Endometrial microvascular endothelial cells (primary cell): ENCODE results near the gene TARS1. TPM values are rescaled to one million over a fixed set of nuclear protein-coding genes. Genes with fewer than 3 reads are reported as not detected.

Experiments used
- in situ Hi-C: cut with HindIII; loops from 2 replicates; pipeline ENCODE4 v1.10.0; 2017; ENCODE audit warnings: low sequenced_read_pairs, low pct_unique_long_range_greater_than_20kb; ENCODE audit errors: inconsistent ontology term
- total RNA-seq: library from RNA; depleted of rRNA; stranded (reverse); fragments of >200 nt; gene quantifications from one replicate; pipeline ENCODE4 v1.2.3, GENCODE V29; 2015; ENCODE audit errors: inconsistent ontology term

TARS1 gene
- total RNA-seq: 174 TPM

DNA sequence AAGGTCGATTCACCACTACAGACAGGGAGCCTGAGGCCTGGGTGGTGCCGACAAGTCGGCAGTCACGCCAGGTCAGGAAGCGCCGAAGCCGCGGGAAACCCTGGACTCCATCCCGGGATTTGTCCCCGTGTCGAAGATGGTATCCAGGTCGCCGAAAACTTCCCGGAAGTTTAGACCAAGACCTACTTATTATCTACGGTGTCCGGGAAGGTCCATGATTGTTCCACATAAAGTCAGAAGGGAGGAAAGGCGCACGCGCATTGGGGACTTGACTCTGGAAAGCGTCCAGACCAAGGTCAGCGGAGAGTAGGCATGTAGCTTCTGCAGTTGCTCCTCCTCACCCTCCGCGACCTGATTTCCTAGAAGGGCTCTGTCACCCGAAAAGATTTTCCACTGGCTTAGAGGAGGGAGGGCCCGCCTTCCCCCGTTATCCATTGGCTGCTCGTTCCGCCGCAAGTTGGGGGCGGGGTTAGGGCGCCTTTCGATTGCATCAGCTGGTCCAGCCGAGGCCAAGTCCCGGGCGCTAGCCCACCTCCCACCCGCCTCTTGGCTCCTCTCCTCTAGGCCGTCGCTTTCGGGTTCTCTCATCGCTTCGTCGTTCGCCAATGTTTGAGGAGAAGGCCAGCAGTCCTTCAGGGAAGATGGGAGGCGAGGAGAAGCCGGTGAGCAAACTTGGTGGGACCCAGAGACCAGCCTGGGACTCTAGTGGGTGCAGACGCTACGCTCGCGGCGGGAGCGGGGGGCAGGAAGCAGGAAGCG is at the start of gene TARS1:
Gene TARS1, plus strand, starts transcription at position 484 of the 759 bp plus-strand sequence. Its CDS starts 122 bp downstream, at position 606.
- in situ Hi-C loops: no loop called here

DNA sequence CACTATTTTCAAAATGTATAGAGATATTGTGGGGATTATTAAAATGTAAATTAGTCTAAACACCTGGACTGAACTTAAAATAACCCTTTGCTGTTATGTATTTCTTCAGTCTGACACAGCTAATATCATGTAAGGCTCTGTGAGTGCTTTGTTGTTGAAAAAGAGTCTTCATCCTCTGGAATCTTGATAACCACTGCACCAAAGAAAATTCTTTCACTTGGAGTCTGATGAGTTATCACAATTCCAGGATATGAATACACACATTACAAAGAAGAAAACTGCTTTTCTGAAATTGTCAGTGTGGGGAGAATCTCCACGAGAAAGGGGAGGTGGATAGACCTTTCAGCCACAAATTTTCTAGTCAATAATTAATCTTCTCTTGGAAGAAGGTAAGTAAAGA is 42.3 kb upstream of the TARS1 start:
- in situ Hi-C loops: no loop called here

DNA sequence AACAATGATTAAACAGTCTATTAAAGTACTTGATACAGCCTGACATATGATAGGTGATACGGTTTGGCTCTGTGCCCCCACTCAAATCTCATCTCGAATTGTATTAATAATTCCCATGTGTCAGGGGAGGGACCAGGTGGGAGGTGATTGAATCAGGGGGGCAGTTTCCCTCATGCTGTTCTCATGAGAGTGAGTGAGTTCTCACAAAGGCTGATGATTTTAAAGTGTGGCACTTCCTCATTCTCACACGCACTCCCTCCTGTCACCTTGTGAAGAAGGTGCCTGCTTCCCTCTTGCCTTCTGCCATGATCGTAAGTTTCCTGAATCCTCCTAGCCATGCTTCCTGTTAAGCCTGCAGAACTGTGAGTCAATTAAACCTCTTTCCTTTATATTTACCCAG is 40.1 kb upstream of the TARS1 start:
- in situ Hi-C loops: no loop called here

- in situ Hi-C loops: no loop called here
These were observed 39.0 kb upstream of the TARS1 start for GRCh38 chr5:33401482-33402390.

DNA sequence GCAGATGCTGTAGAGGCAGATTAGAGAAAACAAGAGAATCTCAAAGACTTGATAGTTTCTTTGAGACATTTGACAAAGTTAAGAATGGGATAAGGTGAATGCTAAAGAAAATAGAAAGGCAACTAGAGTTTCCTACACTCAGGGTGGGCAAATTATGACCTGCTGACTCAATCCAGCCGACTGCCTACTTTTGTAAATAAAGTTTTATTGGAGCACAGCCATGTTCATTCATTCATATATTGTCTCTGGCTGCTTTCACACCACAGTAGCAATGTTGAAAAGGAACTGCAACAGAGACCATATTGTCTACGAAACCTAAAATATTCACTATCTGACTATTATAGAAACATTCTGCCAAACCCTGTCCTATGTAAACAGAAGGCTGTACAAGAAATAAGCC is 37.6 kb upstream of the TARS1 start:
- in situ Hi-C loops: no loop called here

DNA sequence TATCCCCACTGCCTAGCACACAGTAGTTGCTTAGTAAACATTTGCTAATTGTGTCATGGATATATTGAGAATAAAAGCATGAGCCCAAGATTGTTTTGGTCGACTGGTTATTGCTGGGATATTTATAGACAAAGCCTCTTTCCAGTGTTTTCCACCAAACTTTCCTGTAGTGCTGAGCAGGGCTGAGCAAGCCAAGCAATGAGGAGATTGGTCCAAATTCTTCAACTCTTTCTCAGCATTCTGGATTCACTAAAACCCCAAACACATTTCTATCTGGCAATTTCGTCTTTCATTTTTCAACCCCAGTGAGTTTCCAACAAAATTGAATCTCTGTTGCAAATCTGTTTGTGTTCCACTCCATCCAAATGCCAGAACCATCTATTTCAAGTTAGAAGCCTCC is 31.9 kb upstream of the TARS1 start:
- in situ Hi-C loops: no loop called here

- in situ Hi-C loops: no loop called here
These were observed 31.2 kb upstream of the TARS1 start for GRCh38 chr5:33409435-33410170.

DNA sequence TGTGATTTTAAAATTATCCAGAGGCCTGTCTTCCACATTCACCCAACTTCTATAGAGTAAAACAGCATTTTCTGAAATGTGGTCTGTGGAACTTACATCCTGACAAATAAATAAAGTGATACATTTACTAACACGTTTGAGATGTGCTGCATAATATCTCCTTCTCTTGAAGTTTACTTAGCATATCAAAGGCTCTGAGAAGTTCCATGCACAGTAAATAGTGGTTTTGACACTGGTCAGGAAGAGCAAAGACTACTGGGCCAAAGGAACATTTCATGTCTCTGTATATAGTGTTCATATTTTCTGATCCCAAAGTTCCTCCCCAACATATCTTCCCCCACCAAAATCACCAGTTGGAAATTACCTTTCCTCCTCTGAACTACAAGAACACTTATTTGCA is 30.5 kb upstream of the TARS1 start:
- in situ Hi-C loops: no loop called here

- in situ Hi-C loops: no loop called here
These were observed 29.3 kb upstream of the TARS1 start for GRCh38 chr5:33411498-33411897.

DNA sequence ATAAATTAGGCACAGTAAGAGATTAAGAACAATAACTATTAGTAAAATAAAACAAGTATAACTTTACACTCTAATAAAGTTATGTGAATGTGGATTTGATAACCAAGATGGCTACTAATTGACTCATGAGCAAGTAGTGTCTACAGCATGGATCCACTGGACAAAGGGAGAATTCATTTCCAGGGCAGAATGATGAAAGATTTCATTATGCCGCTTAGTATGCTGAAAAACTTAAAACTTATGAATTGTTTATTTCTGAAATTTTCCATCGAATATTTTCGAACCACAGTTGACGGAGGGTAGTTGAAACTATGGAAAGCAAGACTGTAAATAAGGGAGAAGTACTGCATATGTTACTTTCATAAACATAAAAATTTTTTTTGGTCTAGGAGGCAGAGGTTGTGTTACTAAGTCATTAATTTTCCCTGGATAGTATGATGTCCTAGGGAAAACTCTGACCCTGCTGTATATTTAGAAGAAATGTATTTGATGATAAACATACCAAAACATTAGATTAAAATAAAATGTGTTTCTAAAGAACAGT is 24.9 kb upstream of the TARS1 start:
- in situ Hi-C loops: no loop called here

DNA sequence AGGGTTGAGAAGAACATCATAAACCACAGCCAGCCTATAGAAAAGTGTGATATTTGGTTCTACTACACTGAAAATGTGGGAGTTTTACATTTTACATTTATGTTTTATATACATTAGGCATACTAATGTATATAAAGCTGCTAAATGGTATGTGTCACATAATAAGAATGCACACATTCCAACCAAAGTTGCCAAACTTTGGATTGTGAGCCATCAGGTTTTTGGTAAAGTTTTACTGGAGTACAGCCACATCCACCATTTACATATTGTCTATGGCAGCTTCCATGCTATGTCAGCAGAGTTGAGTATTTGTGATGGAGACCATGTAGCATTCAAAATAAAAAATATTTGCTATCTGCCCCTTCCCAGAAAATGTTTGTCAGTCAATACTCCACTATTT is 23.1 kb upstream of the TARS1 start:
- in situ Hi-C loops: no loop called here

DNA sequence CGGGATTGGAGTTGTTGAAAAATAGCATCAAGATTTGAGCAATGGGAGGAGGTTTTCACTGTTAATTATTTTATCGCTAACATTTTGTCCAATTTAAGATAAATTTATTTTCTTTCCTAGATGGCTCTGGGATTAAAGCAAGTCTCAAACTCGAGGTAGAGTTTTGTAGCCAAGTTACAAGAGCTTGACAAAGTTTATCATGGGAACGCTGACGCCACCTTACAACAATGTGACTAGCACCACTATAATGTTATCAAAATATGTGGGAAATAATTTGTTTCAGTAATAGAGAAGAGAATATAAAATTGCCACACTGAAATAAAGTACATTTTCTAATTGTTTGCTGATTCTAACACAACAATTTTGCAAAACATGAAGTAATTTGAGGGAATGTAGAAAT is 19.8 kb upstream of the TARS1 start:
- in situ Hi-C loops: no loop called here

DNA sequence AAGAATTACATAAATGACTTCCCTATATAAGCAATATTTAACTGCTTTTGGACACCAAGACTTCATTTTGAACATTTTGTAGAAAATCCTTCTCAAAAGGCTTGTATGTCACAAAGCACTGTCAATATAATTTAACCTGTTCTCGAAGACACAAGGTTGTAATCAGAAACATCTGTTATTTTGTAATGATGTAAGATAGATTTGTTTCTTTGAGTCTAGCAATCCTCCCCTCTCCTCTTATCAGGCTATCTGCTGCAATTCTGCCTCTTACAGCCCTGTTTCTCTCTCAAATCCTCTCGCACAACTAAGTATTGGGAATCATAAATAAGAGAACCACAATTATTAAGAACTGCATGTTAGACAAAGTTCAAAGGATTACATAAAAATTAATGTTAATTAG is 18.6 kb upstream of the TARS1 start:
- in situ Hi-C loops: no loop called here

DNA sequence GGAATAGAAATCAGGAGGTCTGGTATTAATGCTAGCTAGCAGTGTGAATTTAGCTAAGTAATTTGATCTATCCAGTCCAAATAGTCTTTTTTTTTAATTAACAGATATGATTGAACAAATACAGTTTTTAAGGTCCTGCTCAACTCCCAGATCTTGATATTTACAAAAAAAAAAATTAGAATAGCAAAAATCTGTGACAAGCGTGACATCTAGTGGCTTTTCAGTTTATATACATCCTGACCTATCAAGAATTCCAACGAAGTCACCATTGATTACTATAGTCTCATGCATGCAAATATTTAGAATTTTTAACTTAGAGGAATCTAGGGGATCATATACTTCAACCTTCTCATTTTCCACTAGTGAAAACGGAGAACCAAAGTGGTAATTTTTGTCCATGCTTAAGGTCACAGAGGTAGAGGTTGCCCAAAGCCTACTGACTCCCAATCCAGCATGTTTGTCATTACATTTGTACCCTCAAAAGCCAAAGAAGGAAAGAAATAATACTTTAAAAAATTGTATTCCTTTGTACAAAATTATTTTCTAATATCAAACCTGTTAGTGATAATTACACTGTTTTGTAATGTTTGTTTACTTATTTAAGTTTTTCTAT is 17.6 kb upstream of the TARS1 start:
- in situ Hi-C loops: no loop called here

GRCh38 chr5:33425314-33425713 is 15.5 kb upstream of the TARS1 start:
- in situ Hi-C loops: no loop called here

DNA sequence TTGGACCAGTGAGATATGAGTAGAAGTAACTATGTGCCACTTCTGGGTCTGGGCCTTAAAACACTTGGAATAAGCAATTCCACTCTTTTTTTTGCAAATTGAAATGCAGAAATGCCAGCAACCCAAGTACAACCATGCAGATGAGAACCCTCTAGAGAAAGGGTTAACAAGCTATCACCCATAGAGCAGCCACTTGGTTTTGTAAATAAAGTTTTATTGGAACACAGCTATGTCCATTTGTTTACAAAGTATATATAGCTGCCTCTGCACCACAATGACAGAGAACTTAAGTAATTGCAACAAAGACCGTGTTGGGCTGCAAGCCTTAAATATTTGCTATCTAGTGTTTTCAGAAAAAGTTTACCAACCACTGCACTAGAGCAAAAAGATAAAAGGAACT is 9.8 kb upstream of the TARS1 start:
- in situ Hi-C loops: no loop called here

DNA sequence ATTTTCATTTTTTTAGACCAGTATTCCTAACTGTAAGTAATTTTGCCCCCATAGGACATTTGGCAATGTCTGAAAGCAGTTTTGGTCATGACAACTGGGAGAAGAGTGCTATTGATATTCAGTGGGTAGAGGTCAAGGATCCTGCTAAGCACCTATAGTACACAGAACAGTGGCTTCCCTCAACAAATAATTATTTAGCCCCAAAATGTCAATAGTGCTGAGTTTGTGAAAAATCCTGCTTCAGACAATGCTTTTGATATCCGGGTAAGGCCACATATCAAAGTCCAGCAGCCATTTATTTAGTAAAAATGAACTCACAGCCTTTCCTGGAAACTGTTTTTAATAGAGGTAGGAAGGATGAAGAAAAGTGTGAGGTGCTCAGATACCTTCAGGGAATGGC is 8.1 kb upstream of the TARS1 start:
- in situ Hi-C loops: no loop called here

DNA sequence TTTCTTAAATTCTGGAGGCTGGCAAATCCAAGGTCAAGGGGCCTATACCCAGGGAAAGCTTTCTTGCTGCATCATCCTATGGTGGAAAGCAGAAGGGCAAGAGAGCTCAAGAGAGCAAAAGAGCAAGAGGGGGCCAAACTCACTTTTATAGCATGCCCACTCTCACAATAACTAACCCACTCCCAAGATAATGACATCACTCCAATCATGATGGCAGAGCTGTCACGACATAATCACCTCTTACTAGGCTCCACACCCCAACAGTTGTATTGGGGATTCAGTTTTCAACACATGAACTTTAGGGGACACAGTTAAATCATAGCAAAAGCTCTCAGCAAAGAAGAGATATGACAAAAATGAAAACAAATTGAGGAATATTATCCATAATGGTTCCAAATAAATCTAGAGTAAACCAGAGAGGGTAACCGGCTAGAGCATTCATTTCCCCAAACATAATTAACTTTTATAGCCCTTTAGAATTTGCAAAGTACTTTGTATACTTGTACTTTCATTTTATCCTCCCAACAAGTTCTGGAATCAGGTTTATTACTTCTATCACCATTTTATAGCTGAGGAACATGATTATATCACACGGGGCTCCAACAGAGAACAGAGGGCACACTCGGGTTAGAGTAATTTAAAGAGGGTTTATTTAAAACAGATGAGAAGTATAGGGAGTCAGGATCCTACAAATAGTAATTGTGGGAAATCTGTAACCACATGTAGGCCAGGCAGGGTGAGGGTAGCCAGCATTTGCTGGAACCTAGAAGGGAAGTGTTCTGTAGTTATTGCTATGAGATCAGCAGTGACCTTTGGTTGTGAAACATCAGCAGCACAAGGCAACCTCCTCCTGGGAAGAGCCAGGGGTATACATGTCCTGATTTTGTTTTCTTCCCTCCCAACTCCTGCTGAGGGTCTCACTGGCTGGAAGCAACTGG is 7.2 kb upstream of the TARS1 start:
- in situ Hi-C loops: no loop called here
